Stomach (tissue), 9 donors: ENCODE measurements around the gene CFAP69. TPM values are rescaled to one million over a fixed set of nuclear protein-coding genes. Genes with fewer than 3 reads are reported as not detected.

Experiments used
- DNase-seq, 2 donors: peaks; one replicate each; pipeline versions ENCODE4 v3.0.0 to v3.0.0-alpha.2; 2013 to 2019
- H3K27ac ChIP-seq, 5 donors: fragments of 200-600 bp in 4 of 5; sonication (generic) in 4 of 5; one replicate each; pipeline ENCODE4 v1.5.1; 2013 to 2019; ENCODE audit warnings: mild to moderate bottlenecking in 1 of 5, moderate library complexity in 1 of 5
- H3K27me3 ChIP-seq, 3 donors: fragments of 200-600 bp; sonication (generic); one replicate each; pipeline ENCODE4 v1.5.1; 2017 to 2019; ENCODE audit warnings: mixed run types in 1 of 3
- H3K36me3 ChIP-seq, 4 donors: fragments of 200-600 bp; sonication (generic); 1 replicate in 3 of 4; 2 replicates in 1 of 4; pipeline ENCODE4 v1.5.1; 2016 to 2019
- H3K4me1 ChIP-seq, 4 donors: fragments of 200-600 bp; sonication (generic); one replicate each; pipeline ENCODE4 v1.5.1; 2016 to 2019
- H3K4me3 ChIP-seq, 4 donors: fragments of 200-600 bp; sonication (generic) in 3 of 4; one replicate each; pipeline ENCODE4 v1.5.1; 2016 to 2019; ENCODE audit warnings: mild to moderate bottlenecking in 1 of 4
- H3K9me3 ChIP-seq, 4 donors: fragments of 200-600 bp; sonication (generic); one replicate each; pipeline ENCODE4 v1.5.1; 2016 to 2019
- CTCF ChIP-seq, 7 experiments: fragments of 450-650 bp in 4 of 7; fragments of 200-600 bp in 3 of 7; sonication (generic) in 3 of 7; IDR thresholded peaks; one replicate each; pipeline ENCODE4 v1.5.1; 2016 to 2019; ENCODE audit warnings: antibody characterized with exemption in 7 of 7, control low read depth in 2 of 7, mild to moderate bottlenecking in 1 of 7
- EP300 ChIP-seq: sonication (generic); formaldehyde crosslinking; IDR thresholded peaks from one replicate; pipeline ENCODE4 v1.6.1; 2017; ENCODE audit warnings: antibody characterized with exemption
- POLR2A ChIP-seq, 4 donors: fragments of 450-650 bp; IDR thresholded peaks; one replicate each; pipeline ENCODE4 v1.6.1; 2016; ENCODE audit warnings: antibody characterized with exemption in 4 of 4, control low read depth in 2 of 4, mild to moderate bottlenecking in 1 of 4, moderate library complexity in 1 of 4
- POLR2AphosphoS5 ChIP-seq, 3 donors: sonication (generic); formaldehyde crosslinking; IDR thresholded peaks; one replicate each; pipeline ENCODE4 v1.6.1; 2016; ENCODE audit warnings: antibody characterized with exemption in 3 of 3
- WGBS, 5 donors: extraction: QIAGEN DNeasy Blood & Tissue Kit in 3 of 5; methylation state at CpG; one replicate each; pipeline versions ENCODE4 v1.1.5 to v1.1.7; 2013 to 2018; 5-methylcytosine and 5-hydroxymethylcytosine counted together
- intact Hi-C: fragments of 100-400 bp; cut with DNase I; formaldehyde crosslinking; loops from one replicate; pipeline ENCODE4 v1.15.1; 2023; ENCODE audit warnings: low total_unique reads
- polyA plus RNA-seq, 3 donors: library from polyadenylated mRNA; stranded (reverse); fragments of 200-250 nt; gene quantifications; one replicate each; pipeline ENCODE4 v1.2.3, GENCODE V29; 2013
- total RNA-seq, 5 donors: library from RNA; depleted of rRNA; stranded (reverse); fragments of >200 nt; gene quantifications; one replicate each; pipeline versions ENCODE4 v1.1.0 to v1.2.3, GENCODE V29; 2014 to 2016
- donor health status: healthy with polysubstance abuse.
- donor health status: Bipolar disorder and iron deficiency.
- donor health status: healthy.

The CFAP69 gene
- total and polyA plus RNA-seq, 8 donors, result 0.87 to 22.0 (median 5.5) TPM

DNA sequence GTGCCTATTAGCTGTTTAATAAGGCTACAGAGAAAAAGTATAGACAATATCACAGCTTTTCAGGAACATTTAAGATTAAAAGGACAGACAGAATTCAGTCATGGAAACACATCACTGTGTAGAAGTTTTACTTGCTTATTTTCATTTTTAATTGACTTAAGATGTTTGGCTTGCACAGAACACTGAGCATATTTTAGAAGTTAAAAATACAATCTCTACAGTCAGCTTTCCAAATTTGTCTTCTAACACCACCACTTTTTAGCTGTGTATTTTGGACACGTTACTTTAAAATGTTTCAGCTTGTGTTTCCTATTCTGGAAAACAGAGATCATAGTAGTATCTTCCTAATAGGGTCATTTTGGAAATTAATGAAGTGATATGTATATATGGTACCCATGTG, 11.8 kb downstream of the CFAP69 start:
- 73 to 95% (median 88%) methylated on average over 1 of the region's 1 CpG for WGBS, 5 donors
- intact Hi-C loops, result loop anchor here (10.0 kb wide), 1 partner anchor 102 kb away; the partner anchor contains the start of gene STEAP1

DNA sequence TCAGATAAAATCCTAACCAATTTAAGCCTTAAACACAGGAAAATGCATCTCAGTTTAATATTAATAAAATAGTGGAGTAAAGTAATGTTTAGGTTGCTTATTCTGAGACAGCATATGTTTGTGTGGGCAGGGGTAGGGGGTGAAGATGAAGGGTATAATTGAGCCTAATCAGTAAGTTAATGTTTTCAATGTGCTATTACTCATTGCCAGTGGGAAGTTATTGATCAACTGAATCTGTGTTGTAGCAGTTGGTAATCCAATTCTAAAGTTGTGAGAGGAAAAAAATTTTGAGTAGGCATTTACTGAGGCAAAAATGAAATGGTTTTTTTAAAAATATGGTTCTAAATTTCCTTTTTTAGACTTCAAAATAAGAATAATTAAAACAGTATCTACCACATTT, 16.5 kb downstream of the CFAP69 start:
- TF ChIP-seq EP300 (no peak), CTCF (IDR thresholded peaks at IDR 0.05) (no peak), POLR2A (IDR thresholded peaks at IDR 0.05) (no peak), POLR2AphosphoS5 (IDR thresholded peaks at IDR 0.05) (no peak)
- no peaks in the 10 kb centered on the region for H3K4me1 ChIP-seq
- no peaks in the 10 kb centered on the region for H3K9me3 ChIP-seq
- H3K4me3 ChIP-seq, result no peak overlapping the region
- H3K36me3 ChIP-seq, result no peaks in the 10 kb centered on the region
- no peaks in the 10 kb centered on the region for H3K27me3 ChIP-seq
- intact Hi-C loops, result no loop called here
- DNase-seq, result no peak
- H3K27ac ChIP-seq, result no peak overlapping the region

More for the DNA sequence above, 11.8 kb downstream of the CFAP69 start:
- Histone ChIP-seq H3K27ac (no peak overlapping the region), H3K36me3 (no peaks in the 10 kb centered on the region), H3K27me3 (no peaks in the 10 kb centered on the region), H3K4me3 (no peak overlapping the region), H3K4me1 (no peaks in the 10 kb centered on the region), H3K9me3 (no peaks in the 10 kb centered on the region)
- DNase-seq, result no peak
- TF ChIP-seq POLR2AphosphoS5 (IDR thresholded peaks at IDR 0.05), result no peak
- no peak for TF ChIP-seq EP300
- no peak for TF ChIP-seq CTCF (IDR thresholded peaks at IDR 0.05)
- TF ChIP-seq POLR2A (IDR thresholded peaks at IDR 0.05), result no peak

DNA sequence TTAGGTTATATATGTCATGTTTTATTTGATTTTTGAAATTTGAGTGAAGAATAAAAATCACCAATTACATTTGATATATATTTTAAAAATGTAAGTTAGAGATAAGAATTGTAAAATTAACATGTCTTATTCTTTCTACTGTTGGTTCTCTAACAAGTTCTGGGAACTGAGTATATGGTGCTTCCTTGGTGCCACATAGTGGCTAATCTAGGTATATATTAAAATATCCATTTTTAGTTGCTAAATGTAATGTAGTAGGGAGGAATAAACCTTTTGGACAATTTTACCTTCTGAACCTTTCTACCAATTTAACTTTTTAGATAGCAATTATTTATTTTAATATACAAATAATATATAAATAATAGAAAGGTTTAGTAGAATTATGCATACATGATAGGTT, 17.5 kb downstream of the CFAP69 start:
- Histone ChIP-seq H3K27ac (no peak overlapping the region), H3K4me3 (no peak overlapping the region), H3K4me1 (no peaks in the 10 kb centered on the region), H3K36me3 (no peaks in the 10 kb centered on the region), H3K9me3 (no peaks in the 10 kb centered on the region), H3K27me3 (no peaks in the 10 kb centered on the region)
- intact Hi-C loops, result no loop called here
- peak in 1 of 2 donors; percentile 53 for DNase-seq
- TF ChIP-seq CTCF (IDR thresholded peaks at IDR 0.05) (peak in 5 of 7 experiments; percentile 7 to 54 (median 48)), EP300 (no peak)

GRCh38 chr7:90266808-90267207, 21.8 kb downstream of the CFAP69 start:
- TF ChIP-seq EP300, result no peak
- no peak for TF ChIP-seq CTCF (IDR thresholded peaks at IDR 0.05)
- TF ChIP-seq POLR2A (IDR thresholded peaks at IDR 0.05), result no peak
- TF ChIP-seq POLR2AphosphoS5 (IDR thresholded peaks at IDR 0.05), result no peak
- no peaks in the 10 kb centered on the region for H3K9me3 ChIP-seq
- DNase-seq, result no peak
- H3K36me3 ChIP-seq, result no peaks in the 10 kb centered on the region
- WGBS, 5 donors, result 67 to 72% (median 68%) methylated on average over 3 of the region's 3 CpGs
- no peaks in the 10 kb centered on the region for H3K27me3 ChIP-seq
- peak overlapping the region in 3 of 5 donors; percentile 15 to 50 (median 47) for H3K27ac ChIP-seq
- intact Hi-C loops, result no loop called here
- no peak overlapping the region for H3K4me3 ChIP-seq
- H3K4me1 ChIP-seq, result no peaks in the 10 kb centered on the region
